Measurements from ENCODE around the gene HYI.

- no peak for TF ChIP-seq EP300 (IDR thresholded peaks at IDR 0.05; ENCODE audit: borderline replicate concordance)
- no peak for TF ChIP-seq TAF1 (IDR thresholded peaks at IDR 0.05; ENCODE audit: low read depth)
Measured at GRCh38 chr1:43438006-43438405, 15.7 kb downstream of the HYI start.

All from Ishikawa (cell line).